Placental epithelial cell (primary cell): Measurements from ENCODE around the gene ODAD4. TPM values are rescaled to one million over a fixed set of nuclear protein-coding genes. Genes with fewer than 3 reads are reported as not detected.

Source experiments
- total RNA-seq: library from RNA; depleted of rRNA; stranded (reverse); fragments of >200 nt; gene quantifications from 2 replicates; pipeline ENCODE4 v1.2.3, GENCODE V29; 2012

Gene ODAD4
- 1.2 and 1.6 TPM in 2 replicates for total RNA-seq

GRCh38 chr17:41930009-41930832, at the start of gene ODAD4:
TSS of gene ODAD4 (plus strand) at chr17:41930617. CDS start at chr17:41930724, 107 bp downstream.

GRCh38 chr17:41918314-41919164, 11.9 kb upstream of the ODAD4 start, which contains the start of gene ACLY:
TSS of gene ACLY (minus strand) at chr17:41918951. CDS start at chr17:41913873, 5,078 bp downstream.

GRCh38 chr17:41966463-41967140, 36.2 kb downstream of the ODAD4 start, which contains the start of gene CNP:
TSS of gene CNP (plus strand) at chr17:41966795. CDS start at chr17:41966885, 90 bp downstream.

Other genes starting within 250 kb of the ODAD4 start
- 101 and 168 TPM in 2 replicates for gene EIF1, start 241.7 kb upstream of the ODAD4 start, total RNA-seq
- gene GAST, start 218.3 kb upstream of the ODAD4 start, total RNA-seq, result not detected in 2 replicates
- 0.22 and 0.39 TPM in 2 replicates for gene HAP1, start 196.0 kb upstream of the ODAD4 start, total RNA-seq
- gene JUP, start 143.9 kb upstream of the ODAD4 start, total RNA-seq, result 302 and 545 TPM in 2 replicates
- gene P3H4, start 118.7 kb upstream of the ODAD4 start, total RNA-seq, result 84.6 and 154 TPM in 2 replicates
- gene FKBP10, start 117.6 kb upstream of the ODAD4 start, total RNA-seq, result 240 and 313 TPM in 2 replicates
- gene NT5C3B, start 94.4 kb upstream of the ODAD4 start, total RNA-seq, result 44.8 and 64.5 TPM in 2 replicates
- 0.79 TPM in 1 of 2 replicates, not detected in the other for gene KLHL10, start 92.8 kb upstream of the ODAD4 start, total RNA-seq
- gene KLHL11, start 65.2 kb upstream of the ODAD4 start, total RNA-seq, result 29.1 and 38.1 TPM in 2 replicates
- 67.5 and 160 TPM in 2 replicates for gene ACLY, start 11.7 kb upstream of the ODAD4 start, total RNA-seq
- 44.4 and 48.3 TPM in 2 replicates for gene CNP, start 36.2 kb downstream of the ODAD4 start, total RNA-seq
- gene DNAJC7, start 86.8 kb downstream of the ODAD4 start, total RNA-seq, result 39.7 and 61.2 TPM in 2 replicates
- 30.6 and 56.2 TPM in 2 replicates for gene NKIRAS2, start 89.5 kb downstream of the ODAD4 start, total RNA-seq
- 0.87 and 2.7 TPM in 2 replicates for gene C17orf113, start 120.0 kb downstream of the ODAD4 start, total RNA-seq
- under 0.01 TPM in 1 of 2 replicates, not detected in the other for gene ZNF385C, start 167.9 kb downstream of the ODAD4 start, total RNA-seq
- gene DHX58, start 182.1 kb downstream of the ODAD4 start, total RNA-seq, result 2.4 and 5.5 TPM in 2 replicates
- 9.8 TPM in 2 replicates for gene KAT2A, start 190.8 kb downstream of the ODAD4 start, total RNA-seq
- gene HSPB9, start 192.2 kb downstream of the ODAD4 start, total RNA-seq, result not detected in 2 replicates
- gene RAB5C, start 224.4 kb downstream of the ODAD4 start, total RNA-seq, result 49.9 and 94.5 TPM in 2 replicates